ENCODE measurements around the gene FYN.
"Not testable (repeated sequence)": the region's sequence is repeated elsewhere in the genome, so short reads cannot be mapped to it uniquely, and the experiment has no call there.

Gene FYN

GRCh38 chr6:111786151-111786550 is 87.1 kb downstream of the FYN start:
- not testable (repeated sequence) for DNase-seq

GRCh38 chr6:111784433-111784832 is 88.8 kb downstream of the FYN start:
- DNase-seq = no peak

GRCh38 chr6:111782887-111783466 is 90.3 kb downstream of the FYN start:
- no peak for DNase-seq

- no peak for DNase-seq
These were observed 91.0 kb downstream of the FYN start for GRCh38 chr6:111782192-111782809.

- no peak for DNase-seq
These were observed 92.1 kb downstream of the FYN start for GRCh38 chr6:111781041-111781708.

- no peak for DNase-seq
These were observed 92.9 kb downstream of the FYN start for GRCh38 chr6:111780393-111780792.

GRCh38 chr6:111779660-111780059 is 93.6 kb downstream of the FYN start:
- DNase-seq = no peak

GRCh38 chr6:111779031-111779430 is 94.2 kb downstream of the FYN start:
- no peak for DNase-seq

- DNase-seq = no peak
These were observed 95.9 kb downstream of the FYN start for GRCh38 chr6:111777357-111777756.

- no peak for DNase-seq
These were observed 96.7 kb downstream of the FYN start for GRCh38 chr6:111776236-111777221.

- DNase-seq = no peak
These were observed 97.9 kb downstream of the FYN start for GRCh38 chr6:111775145-111775922.

GRCh38 chr6:111774346-111774703 is 98.9 kb downstream of the FYN start:
- DNase-seq = no peak

- no peak for DNase-seq
These were observed 99.5 kb downstream of the FYN start for GRCh38 chr6:111773501-111774345.

- no peak for DNase-seq
These were observed 100.9 kb downstream of the FYN start for GRCh38 chr6:111772381-111772780.

GRCh38 chr6:111771629-111772028 is 101.6 kb downstream of the FYN start:
- no peak for DNase-seq

GRCh38 chr6:111771094-111771432 is 102.2 kb downstream of the FYN start:
- DNase-seq = no peak

- no peak for DNase-seq
These were observed 102.8 kb downstream of the FYN start for GRCh38 chr6:111770263-111771093.

- DNase-seq = no peak
These were observed 103.7 kb downstream of the FYN start for GRCh38 chr6:111769365-111770152.

- no peak for DNase-seq
These were observed 104.9 kb downstream of the FYN start for GRCh38 chr6:111768431-111768770.

Measured in activated CD8-positive, alpha-beta memory T cell treated with anti-CD3 and anti-CD28 coated beads, Interleukin-2, amount 50 U/mL, for 48 hours (primary cell).